Hematopoietic multipotent progenitor cell treated with erythropoietin and hydrocortisone succinate and interleukin-3 and kit ligand, for 4 days (in vitro differentiated cells): ENCODE data around the gene BEST4.
"Not testable (repeated sequence)": the region's sequence is repeated elsewhere in the genome, so short reads cannot be mapped to it uniquely, and the experiment has no call there.

Experiments
- DNase-seq: peaks from one replicate; pipeline ENCODE4 v3.0.0-alpha.2; 2015

The BEST4 gene

DNA sequence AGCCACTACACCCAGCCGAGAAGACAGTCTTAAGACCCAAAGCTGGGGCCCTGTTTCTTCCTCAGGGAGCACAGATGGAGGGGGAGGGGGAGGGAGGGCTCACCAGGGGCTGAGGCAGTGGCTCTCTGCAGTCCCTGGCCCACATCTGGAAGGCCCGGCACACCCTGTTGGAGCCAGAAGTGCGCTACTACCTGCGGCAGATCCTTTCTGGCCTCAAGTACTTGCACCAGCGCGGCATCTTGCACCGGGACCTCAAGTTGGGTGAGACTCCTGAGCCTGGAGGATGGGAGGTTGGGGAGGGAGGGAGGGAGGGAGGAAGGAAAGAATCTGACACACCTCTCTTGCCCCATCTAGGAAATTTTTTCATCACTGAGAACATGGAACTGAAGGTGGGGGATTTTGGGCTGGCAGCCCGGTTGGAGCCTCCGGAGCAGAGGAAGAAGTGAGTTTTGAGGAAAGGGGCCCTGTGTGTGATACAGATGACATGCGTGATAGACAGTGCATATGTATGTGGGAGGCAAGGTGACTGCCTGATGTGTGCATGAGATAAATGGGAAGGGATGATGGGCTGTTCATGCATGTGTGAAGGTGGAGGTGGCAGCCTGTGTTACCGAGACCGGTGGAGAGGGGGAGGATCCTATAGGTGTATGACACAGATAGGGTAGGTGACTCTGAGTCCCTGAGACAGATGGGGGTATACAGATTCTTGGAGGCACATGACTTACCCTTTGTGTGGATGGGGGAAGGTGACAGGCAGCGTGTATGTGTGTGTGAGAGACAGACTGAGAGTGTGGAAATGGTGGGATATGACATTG lies 13.7 kb upstream of the BEST4 start:
- DNase-seq: no peak

GRCh38 chr1:44799770-44800584 lies 12.0 kb upstream of the BEST4 start, which contains the start of gene PLK3:
PLK3 (plus strand) TSS chr1:44800377; CDS start chr1:44800464, 87 bp downstream.
- peak; percentile 99 for DNase-seq

GRCh38 chr1:44798481-44799365 lies 10.8 kb upstream of the BEST4 start:
- no peak for DNase-seq

- DNase-seq: not testable (repeated sequence)
These were observed 9.9 kb upstream of the BEST4 start for GRCh38 chr1:44797886-44798285.

DNA sequence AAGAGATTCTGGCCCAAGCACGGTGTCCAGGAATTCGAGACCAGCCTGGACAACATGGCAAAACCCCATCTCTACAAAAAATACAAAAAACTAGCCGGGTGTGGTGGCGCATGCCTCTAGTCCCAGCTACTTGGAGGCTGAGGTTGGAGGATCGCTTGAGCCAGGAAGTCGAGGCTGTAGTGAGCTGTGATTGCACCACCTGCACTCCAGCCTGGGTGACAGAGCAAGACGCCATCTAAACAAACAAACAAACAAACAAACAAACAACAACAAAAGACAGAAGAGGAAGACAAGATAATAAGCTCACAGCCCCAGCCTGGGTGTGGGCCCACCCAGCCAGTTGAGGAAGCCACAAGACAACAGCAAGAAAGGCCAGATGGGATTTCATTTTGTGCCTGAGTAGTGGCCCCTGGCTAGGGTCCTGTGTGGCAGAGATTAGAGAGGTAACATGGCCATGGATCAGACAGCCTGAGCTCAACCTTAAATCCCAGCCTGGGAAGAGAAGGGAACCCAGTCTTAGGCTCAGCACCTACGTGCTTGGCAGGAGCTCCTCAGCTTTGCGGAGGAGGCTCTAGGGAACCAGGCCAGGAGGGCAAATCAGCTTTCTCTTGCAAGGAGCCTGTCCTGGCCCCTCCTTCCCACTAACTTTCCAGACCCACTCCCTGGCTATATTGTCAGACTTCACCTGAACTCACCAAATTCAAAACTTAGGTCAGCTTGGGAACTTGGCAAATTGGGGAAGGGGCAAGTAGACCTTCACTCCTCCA lies 4.9 kb upstream of the BEST4 start:
- no peak for DNase-seq

- no peak for DNase-seq
These were observed 3.2 kb upstream of the BEST4 start for GRCh38 chr1:44790968-44791801.

- no peak for DNase-seq
These were observed 464 bp downstream of the BEST4 start for GRCh38 chr1:44787506-44787905.

DNA sequence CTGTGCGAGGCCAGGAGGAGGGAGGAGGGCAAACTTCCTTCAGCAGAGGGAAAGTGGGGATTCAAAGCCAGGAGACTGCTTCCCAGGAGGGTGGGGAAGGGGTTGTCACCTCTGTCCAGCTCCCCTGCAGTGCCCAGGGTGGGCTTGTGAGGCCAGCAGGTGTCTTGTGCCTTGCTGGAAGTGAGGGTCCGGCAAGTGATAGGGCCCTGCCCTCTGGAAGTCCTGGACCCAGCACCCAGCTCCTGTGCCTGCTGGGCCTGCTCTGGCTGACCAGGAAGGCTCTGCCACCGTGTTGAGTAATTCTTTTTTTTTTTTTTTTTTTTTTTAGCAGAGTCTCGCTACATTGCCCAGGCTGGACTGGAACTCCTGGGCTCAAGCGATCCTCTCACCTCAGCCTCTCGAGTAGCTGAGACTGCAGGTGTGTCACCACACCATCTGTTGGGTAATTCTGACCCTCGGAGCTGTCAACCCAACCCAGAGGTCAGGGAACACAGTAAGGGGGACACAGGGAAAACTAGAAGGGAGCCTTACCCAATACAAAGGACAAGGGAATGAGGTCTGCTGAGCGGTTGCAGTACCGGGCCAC lies 1.0 kb downstream of the BEST4 start:
- DNase-seq: no peak

- peak; percentile 81 for DNase-seq
These were observed 1.7 kb downstream of the BEST4 start for GRCh38 chr1:44786138-44786840.

- DNase-seq: no peak
These were observed 2.4 kb downstream of the BEST4 start for GRCh38 chr1:44785501-44786137.

GRCh38 chr1:44785029-44785380 lies 3.0 kb downstream of the BEST4 start:
- no peak for DNase-seq

- DNase-seq: peak; percentile 67
These were observed 3.6 kb downstream of the BEST4 start for GRCh38 chr1:44784094-44785028.

DNA sequence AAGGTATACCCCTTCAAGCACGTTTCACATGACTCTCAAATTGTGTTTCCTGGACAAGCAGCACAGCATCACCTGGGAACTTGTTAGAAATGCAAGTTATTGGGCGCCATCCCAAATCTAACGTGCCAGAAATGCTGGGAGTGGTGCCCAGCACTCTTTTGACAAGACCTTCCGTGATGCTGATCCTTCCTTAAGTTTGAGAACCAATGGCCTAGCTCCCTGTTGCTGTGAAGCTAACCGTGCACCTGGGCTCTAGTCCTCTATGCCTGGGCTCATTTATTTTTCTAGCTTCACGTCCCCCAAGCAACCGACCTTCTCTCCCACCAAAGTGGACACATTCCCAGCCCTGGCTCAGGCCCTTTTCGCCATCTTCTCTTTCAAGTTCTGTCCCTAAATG lies 4.3 kb downstream of the BEST4 start:
- DNase-seq: no peak

DNA sequence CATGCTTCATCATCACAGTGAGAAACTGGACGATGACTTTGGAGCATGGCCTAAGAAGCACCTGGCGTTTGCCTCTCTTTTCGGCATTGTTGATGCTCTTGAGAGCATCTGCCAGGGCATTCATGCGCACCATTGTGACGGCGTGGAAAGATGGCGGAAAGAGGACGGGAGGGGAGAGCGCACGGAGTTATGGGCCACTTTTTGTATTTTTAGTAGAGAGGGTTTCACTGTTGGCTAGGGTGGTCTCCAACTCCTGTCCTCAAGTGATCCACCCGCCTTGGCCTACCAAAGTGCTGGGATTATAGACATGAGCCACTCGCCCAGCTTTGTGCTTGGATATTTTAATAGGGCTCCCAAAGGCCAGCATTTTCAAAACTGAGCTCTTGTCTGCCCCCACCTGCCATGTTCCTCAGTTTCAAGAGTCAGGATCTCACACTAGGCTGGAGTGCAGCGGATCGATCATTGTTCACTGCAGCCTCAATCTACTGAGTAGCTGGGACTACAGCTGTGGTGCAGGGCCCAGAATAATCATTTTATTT lies 7.3 kb downstream of the BEST4 start:
- DNase-seq: no peak

DNA sequence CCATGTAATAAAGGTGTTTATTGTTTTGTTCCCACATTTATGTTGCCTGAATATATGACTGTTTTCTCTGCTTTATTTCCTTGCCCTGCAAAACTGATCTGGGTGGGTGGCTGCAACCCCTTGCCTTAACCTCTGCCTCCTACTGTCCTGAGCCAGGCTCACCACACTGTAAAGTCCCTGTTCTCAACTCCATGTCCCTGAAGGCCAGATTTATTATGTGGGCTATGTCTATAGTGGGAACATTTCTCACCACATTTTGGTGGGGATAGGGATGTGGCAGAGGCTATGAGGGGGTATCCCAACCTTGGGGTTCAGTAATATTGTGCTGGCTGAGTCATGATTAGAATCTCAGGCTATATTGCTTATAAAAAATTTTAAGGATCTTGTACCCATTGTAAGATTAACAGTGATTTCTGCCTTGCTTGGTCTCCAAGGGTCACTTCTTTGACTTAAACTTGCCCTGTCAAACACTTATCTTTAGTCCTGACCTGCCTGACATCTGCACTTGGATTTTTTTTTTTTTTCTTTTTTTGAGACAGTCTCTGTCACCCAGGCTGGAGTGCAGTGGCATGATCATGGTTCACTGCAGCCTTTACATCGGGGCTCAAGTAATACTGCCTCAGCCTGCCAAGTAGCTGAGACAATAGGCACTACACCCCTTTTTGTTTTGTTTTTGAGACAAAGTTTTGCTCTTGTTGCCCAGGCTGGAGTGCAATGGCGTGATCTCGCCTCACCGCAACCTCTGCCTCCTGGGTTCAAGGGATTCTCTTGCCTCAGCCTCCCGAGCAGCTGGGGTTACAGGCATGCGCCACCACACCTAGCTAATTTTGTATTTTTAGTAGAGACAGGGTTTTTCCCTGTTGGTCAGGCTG lies 9.0 kb downstream of the BEST4 start:
- DNase-seq: no peak

- DNase-seq: peak; percentile 55
These were observed 9.9 kb downstream of the BEST4 start for GRCh38 chr1:44777969-44778635.

- no peak for DNase-seq
These were observed 10.4 kb downstream of the BEST4 start for GRCh38 chr1:44777547-44777946.
